Spleen (tissue), 7 donors: Measurements from ENCODE around the gene ZNF76.

Source experiments
- CTCF ChIP-seq, 11 experiments: fragments of 200-600 bp in 7 of 11; fragments of 450-650 bp in 4 of 11; sonication (generic) in 4 of 11; IDR thresholded peaks in 8 of 11; conservative IDR thresholded peaks in 3 of 11; 1 replicate in 7 of 11; 2 replicates in 4 of 11; pipeline versions ENCODE4 v1.4.0 to v1.8.0; 2016 to 2021; ENCODE audit warnings: antibody characterized with exemption in 11 of 11, inconsistent platforms in 4 of 11, mild to moderate bottlenecking in 1 of 11
- POLR2A ChIP-seq, 3 donors: fragments of 450-650 bp; IDR thresholded peaks; one replicate each; pipeline ENCODE4 v1.5.1; 2017; ENCODE audit warnings: antibody characterized with exemption in 3 of 3, mild to moderate bottlenecking in 1 of 3
- donor health status: DM: no; HTN: no; CAD: no; lungs with moderate emphysema.
- donor health status: DM: no; HTN: no; CAD: no.
- donor health status: DM: no; HTN: no; CAD: no.

GRCh38 chr6:35304299-35304698 lies 44.8 kb downstream of the ZNF76 start:
- TF ChIP-seq CTCF (IDR thresholded peaks at IDR 0.05 in 8 of 11, conservative IDR thresholded peaks at IDR 0.05 in 3 of 11) (no peak), POLR2A (IDR thresholded peaks at IDR 0.05) (no peak)
